ENCODE data around the gene NDUFC1. TPM values are rescaled to one million over a fixed set of nuclear protein-coding genes. Genes with fewer than 3 reads are reported as not detected.

Gene NDUFC1
- total RNA-seq, 1 donor from 2014 or later, result 175 TPM

- DNase-seq (ENCODE audit: low spot score), result no peak
- intact Hi-C loops (cut with DNase I), result loop anchor here (2.0 to 5.0 kb wide), 4 partner anchors 124 to 257 kb away; partner anchors contain the start of genes ELF2, RAB33B and SETD7
These were observed 1.7 kb downstream of the NDUFC1 start for GRCh38 chr4:139300431-139301112.

DNA sequence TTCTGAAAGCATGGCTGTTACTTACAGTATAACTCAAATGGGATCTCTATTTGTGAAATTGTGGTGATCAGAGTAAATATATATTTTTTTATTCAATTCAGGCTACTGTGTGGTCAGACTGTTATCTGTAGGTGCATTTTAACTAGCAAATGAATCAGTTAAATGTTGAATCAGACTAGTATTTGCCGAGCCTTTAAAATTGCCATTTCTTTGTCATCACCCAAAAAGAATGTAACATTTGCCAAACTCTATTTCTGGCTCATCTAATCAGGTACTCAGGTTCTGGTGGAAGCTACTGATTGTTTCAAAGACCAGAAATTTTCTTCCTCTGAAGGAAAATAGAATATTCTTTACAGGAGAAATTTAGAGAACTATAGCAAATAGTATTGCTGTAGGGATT is 2.7 kb downstream of the NDUFC1 start:
- DNase-seq (ENCODE audit: low spot score), result no peak
- intact Hi-C loops (cut with DNase I), result loop anchor here (5.0 kb wide), 3 partner anchors 72 to 267 kb away; no protein-coding TSS in a partner anchor

GRCh38 chr4:139297001-139297410 is 5.3 kb downstream of the NDUFC1 start:
- intact Hi-C loops (cut with DNase I), result loop anchor here (5.0 kb wide), 3 partner anchors 70 to 265 kb away; no protein-coding TSS in a partner anchor
- no peak for DNase-seq (ENCODE audit: low spot score)

GRCh38 chr4:139295942-139296299 is 6.4 kb downstream of the NDUFC1 start:
- DNase-seq (ENCODE audit: low spot score), result no peak

DNA sequence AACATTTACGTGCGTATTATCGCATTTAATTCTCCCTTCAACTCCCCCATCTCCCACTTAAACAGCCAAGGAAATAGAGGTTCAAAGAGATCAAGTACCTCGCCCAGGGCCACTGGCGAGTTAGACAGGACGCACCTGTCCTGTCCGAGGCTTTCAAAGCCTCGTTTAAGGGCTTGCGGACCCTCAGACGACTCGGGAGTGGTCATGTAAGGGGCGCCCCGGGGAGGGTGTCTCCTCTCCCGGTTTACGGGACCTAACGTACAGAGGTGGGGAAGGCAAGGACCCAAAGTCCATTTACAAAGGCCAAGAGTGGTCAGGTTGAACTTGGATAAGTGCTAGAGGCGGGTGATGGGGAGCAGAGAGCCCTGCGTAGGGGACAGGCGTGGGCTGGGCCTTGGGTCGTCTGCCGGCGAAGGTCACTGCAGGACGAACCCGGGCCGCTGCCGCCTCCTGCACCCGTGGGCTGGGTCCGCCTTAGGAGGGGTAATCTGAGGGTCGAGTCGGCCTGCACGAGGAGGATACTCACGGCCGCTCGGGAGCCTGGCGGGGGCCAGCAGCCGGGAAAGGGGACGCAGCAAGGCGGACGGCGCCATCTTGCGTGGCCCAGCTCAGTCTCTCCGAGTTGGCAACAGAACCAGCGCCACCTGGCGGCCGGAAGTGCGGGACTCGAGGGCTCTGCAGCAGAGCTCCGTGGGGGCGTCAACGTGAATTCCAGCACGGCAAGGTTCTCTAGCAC is 6.9 kb downstream of the NDUFC1 start:
- intact Hi-C loops (cut with DNase I), result loop anchor here (1.0 to 5.0 kb wide), 4 partner anchors 68 to 263 kb away; no protein-coding TSS in a partner anchor
- peak; percentile 99 for DNase-seq (ENCODE audit: low spot score)

More at GRCh38 chr4:139295942-139296299, 6.4 kb downstream of the NDUFC1 start:
- intact Hi-C loops (cut with DNase I), result loop anchor here (1.0 to 5.0 kb wide), 4 partner anchors 69 to 264 kb away; no protein-coding TSS in a partner anchor

DNA sequence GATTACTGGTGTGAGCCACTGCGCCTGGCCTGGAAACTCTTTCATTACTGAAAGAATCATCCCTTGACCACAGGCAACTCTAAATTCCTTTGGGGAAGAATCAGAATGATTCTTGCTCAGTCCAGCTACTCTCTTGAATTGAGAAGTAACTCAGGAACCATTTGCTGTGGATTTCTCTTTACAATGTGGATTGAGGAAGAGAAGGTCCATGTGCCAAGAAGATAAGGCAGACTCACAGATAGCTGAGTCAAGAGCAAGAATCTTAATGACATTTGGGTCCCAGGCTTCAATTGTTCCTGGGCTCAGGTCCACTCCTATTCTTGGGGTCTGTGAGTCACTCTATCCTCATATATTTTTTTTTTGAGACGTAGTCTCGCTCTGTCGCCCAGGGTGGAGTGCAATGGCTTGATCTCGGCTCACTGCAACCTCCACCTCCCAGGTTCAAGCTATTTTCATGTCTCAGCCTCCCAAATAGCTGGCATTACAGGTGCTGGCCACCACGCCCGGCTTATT is 16.0 kb downstream of the NDUFC1 start:
- no peak for DNase-seq (ENCODE audit: low spot score)
- intact Hi-C loops (cut with DNase I), result no loop called here

GRCh38 chr4:139282721-139283075 is 19.6 kb downstream of the NDUFC1 start:
- DNase-seq (ENCODE audit: low spot score), result no peak
- intact Hi-C loops (cut with DNase I), result no loop called here

DNA sequence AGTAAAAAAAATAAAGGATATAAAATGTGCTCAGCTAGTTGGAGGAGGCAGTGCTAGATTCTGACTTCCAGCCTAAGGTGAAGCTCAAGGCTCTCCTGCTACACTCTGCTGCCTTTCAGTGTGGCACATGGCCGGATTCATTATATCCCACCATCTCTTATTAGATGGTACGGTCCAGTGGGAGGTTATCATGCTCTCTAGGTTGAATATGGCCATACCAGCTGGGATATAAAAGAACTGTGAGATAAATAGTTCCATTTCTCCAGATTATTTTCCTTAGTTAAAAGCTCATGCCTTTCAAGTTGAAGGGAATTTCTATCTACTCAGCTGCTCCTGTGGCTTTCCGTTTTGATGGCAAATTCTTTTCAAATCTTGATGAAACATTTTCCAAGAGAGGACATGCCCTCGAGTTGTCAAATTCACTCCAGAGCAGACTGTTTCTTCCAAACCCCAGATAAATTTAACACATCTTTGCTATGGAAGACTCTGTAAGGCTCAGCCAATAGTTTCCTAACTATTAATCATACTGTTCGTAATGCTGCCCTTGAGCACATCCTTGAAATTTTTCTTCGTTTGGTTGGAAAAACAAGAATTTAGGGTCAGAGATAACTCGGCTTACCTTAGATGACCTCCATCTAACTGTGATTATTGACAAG is 20.1 kb downstream of the NDUFC1 start:
- DNase-seq (ENCODE audit: low spot score), result no peak
- intact Hi-C loops (cut with DNase I), result no loop called here

DNA sequence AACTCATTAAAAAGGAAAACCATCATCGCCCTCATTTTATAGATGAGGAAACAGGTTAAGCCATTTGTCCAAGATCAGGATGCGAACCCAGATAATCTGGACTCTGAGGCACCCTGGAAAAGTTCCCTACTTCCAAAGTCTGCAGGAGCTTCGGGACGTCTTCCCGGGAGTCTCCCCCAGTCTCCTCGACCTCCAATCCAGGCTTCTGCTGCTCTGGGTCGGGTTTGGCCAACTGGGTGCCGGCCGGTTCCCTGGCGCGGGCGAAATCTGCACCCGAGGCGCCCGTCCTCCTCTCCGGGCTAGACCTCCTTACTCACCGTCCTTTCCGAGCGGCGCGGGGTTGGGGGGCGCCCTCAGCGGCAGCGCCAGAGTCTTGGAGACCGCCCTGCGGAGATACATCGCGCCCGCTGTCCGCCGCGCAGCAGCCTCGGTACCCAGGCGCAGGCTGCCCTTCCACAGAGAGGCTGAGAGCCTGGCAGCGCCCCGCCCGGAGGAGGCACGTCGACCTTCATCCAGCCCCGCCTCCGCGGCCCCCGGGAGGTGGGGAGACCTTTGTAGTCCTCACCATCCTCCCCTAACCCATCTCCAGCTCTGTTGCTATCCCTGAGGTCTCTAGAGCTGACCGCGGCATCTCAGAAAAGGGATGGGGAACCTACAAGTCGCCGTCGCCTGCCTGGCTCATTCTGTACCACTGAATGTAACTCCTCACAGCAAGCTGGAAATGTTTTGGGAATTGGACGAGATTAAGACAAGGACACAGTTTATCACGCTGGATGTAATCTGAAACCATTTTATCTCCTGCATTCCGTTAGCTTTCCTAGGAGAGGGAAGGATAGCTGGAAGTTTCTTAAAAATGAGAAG is 22.3 kb downstream of the NDUFC1 start, which contains the start of gene MGARP:
MGARP (minus strand) TSS at position 466 of the 861 bp plus-strand sequence; CDS start at position 399, 67 bp downstream.
- intact Hi-C loops (cut with DNase I), result no loop called here

GRCh38 chr4:139278912-139279759 is 23.1 kb downstream of the NDUFC1 start:
- DNase-seq (ENCODE audit: low spot score), result no peak
- intact Hi-C loops (cut with DNase I), result no loop called here

More for the DNA sequence above, 22.3 kb downstream of the NDUFC1 start, which contains the start of gene MGARP:
- DNase-seq (ENCODE audit: low spot score), result peak; percentile 77

DNA sequence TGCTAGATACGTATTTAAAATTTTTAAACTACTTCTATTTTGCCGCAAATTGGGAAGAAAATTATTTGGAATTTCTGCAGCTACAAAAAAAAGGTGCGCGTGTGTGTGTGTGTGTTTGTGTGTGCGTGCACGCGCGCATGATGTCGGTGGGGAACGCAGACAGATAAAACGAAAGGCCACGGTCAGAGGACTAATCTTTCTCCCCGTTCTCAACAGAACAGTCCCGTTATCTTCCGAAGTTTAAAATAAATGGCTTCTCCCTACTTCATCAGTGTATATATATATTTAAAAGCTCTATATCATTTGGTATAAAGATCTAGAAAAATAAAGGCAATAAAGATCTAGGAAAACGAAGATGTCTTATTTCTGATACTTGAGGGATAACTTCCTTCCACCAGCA is 23.8 kb downstream of the NDUFC1 start:
- intact Hi-C loops (cut with DNase I), result no loop called here
- no peak for DNase-seq (ENCODE audit: low spot score)

- no peak for DNase-seq (ENCODE audit: low spot score)
- intact Hi-C loops (cut with DNase I), result no loop called here
These were observed 27.0 kb downstream of the NDUFC1 start for GRCh38 chr4:139275281-139275735.

GRCh38 chr4:139274790-139275189 is 27.5 kb downstream of the NDUFC1 start:
- DNase-seq (ENCODE audit: low spot score), result no peak
- intact Hi-C loops (cut with DNase I), result no loop called here

DNA sequence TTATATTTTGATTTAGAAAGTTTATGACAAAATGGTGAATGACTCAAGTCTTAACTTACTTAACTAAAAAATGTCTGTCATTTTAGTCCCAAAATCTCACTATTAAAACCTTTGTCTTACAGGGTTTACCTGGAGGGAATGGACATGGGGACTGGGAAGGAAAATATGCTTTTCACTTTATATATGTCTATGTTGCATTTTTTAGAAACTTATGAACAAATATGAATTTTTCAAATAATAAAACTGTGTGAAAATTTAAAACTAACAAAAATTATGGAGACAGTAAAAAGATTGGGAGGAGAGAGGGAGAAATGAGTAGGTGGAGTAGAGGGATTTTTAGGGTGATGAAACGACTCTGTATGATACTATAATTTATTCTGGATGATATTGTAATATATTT is 28.4 kb downstream of the NDUFC1 start:
- DNase-seq (ENCODE audit: low spot score), result no peak
- intact Hi-C loops (cut with DNase I), result no loop called here

- no peak for DNase-seq (ENCODE audit: low spot score)
- intact Hi-C loops (cut with DNase I), result no loop called here
These were observed 35.0 kb downstream of the NDUFC1 start for GRCh38 chr4:139267301-139267700.

- intact Hi-C loops (cut with DNase I), result no loop called here
These were observed 35.6 kb downstream of the NDUFC1 start for GRCh38 chr4:139266583-139267257.

DNA sequence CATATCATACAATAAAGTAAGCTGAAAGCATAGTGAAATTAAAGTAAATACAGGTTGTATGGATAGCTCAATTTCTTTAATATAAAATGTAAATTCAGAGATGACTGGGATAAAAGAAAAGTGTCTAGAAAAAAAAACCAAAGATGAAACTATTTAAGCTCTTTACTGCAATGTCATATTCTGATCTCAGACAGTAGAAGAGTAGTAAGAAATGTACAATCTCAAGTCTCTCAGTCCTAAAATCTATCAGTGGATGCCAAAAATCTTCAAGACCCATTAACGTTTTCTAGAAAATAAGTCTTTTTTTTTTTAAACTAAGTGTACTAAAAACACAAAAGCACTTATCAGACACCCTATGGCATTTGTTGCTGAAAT is 36.1 kb downstream of the NDUFC1 start:
- no peak for DNase-seq (ENCODE audit: low spot score)
- intact Hi-C loops (cut with DNase I), result no loop called here

More at GRCh38 chr4:139266583-139267257, 35.6 kb downstream of the NDUFC1 start:
- DNase-seq (ENCODE audit: low spot score), result peak; percentile 88

All from cardiac septum (tissue), 1 donor.